Measurements from ENCODE around the gene CCNO.

The CCNO gene

DNA sequence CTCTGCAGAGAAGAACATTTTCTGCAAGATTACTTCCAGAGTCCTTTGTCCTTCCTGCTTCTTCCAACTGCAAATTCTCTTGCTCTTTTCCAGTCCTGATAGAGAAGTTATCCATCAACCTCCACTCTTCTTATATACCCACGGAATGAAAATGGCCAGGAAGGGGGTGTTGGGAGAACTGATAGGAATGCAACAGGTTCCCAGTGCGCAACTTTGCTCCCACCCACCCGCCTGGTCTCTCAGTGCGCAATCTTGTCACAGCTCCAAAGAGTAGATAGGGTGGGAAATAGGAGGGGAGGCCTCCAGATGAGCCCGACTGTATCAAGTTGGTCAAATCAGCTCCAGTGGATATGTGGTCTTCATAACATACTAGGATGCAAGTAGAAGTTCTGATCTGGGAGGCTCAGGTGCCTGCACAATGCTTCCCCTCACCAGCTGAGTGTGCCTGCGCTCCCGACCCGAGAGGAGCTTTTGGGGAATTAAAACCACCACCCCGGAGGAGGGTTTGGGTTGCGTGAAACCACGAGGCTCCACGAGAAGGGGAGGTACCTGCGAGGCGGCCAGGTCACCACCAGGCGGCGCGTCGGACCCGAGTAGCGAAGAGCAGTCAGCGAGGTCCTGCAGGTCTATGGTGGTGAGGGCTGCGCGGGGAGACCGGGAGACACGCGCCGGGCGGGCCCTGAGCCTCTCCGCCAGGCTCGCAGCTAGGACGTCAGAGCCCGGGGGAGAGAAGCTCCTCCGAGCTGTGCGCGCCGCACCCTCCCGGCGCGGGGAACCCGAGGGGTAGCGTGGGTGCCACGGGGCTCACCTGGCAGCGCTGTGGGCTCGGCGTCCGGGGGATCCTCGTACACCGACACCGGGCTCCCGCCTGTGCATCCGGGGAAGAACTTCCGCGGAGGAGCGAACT, 7.1 kb downstream of the CCNO start:
- Histone ChIP-seq H3K27me3 (ENCODE audit: low read length) (no peaks in the 10 kb centered on the region), H3K9ac (ENCODE audit: low read length) (peak overlapping the region; percentile 67), H3K4me3 (ENCODE audit: insufficient read depth, low read length, poor library complexity, severe bottlenecking) (peak overlapping the region; percentile 61)

GRCh38 chr5:55225346-55225745, 8.1 kb downstream of the CCNO start:
- no peaks in the 10 kb centered on the region for H3K36me3 ChIP-seq (ENCODE audit: low read length)
- H3K4me3 ChIP-seq (ENCODE audit: insufficient read depth, low read length, poor library complexity, severe bottlenecking) = no peak overlapping the region
- no peak overlapping the region for H3K27ac ChIP-seq (ENCODE audit: low read depth, low read length)
- no peaks in the 10 kb centered on the region for H4K20me1 ChIP-seq (ENCODE audit: low read depth, low read length)
- TF ChIP-seq, protein P1, sequence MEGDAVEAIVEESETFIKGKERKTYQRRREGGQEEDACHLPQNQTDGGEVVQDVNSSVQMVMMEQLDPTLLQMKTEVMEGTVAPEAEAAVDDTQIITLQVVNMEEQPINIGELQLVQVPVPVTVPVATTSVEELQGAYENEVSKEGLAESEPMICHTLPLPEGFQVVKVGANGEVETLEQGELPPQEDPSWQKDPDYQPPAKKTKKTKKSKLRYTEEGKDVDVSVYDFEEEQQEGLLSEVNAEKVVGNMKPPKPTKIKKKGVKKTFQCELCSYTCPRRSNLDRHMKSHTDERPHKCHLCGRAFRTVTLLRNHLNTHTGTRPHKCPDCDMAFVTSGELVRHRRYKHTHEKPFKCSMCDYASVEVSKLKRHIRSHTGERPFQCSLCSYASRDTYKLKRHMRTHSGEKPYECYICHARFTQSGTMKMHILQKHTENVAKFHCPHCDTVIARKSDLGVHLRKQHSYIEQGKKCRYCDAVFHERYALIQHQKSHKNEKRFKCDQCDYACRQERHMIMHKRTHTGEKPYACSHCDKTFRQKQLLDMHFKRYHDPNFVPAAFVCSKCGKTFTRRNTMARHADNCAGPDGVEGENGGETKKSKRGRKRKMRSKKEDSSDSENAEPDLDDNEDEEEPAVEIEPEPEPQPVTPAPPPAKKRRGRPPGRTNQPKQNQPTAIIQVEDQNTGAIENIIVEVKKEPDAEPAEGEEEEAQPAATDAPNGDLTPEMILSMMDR (IDR thresholded peaks at IDR 0.05; ENCODE audit: insufficient read depth, low read length, poor library complexity, severe bottlenecking) = no peak
- TF ChIP-seq EZH2phosphoT487 (conservative IDR thresholded peaks at IDR 0.05; ENCODE audit: low read length) = no peak
- H2AFZ ChIP-seq (ENCODE audit: low read depth, low read length, severe bottlenecking) = no peak overlapping the region
- no peaks in the 10 kb centered on the region for H3K9me2 ChIP-seq (replicated peaks; ENCODE audit: insufficient read depth, low read length)
- H3K9ac ChIP-seq (ENCODE audit: low read length) = no peak overlapping the region
- no peaks in the 10 kb centered on the region for H3K79me2 ChIP-seq (ENCODE audit: insufficient read depth, low read length)
- no peaks in the 10 kb centered on the region for H3K27me3 ChIP-seq (ENCODE audit: low read length)
- no peaks in the 10 kb centered on the region for H3F3A ChIP-seq (ENCODE audit: insufficient read depth)
- no peak overlapping the region for H3K4me2 ChIP-seq (ENCODE audit: low read depth, low read length, poor library complexity, severe bottlenecking)
- no peaks in the 10 kb centered on the region for H3K9me3 ChIP-seq (ENCODE audit: insufficient read depth, low read length)

More for the DNA sequence above, 7.1 kb downstream of the CCNO start:
- Histone ChIP-seq H3K36me3 (ENCODE audit: low read length) (no peaks in the 10 kb centered on the region), H4K20me1 (ENCODE audit: low read depth, low read length) (no peaks in the 10 kb centered on the region), H3K27ac (ENCODE audit: low read depth, low read length) (peak overlapping the region; percentile 29; the same call in 1 of the 2 replicates), H2AFZ (ENCODE audit: low read depth, low read length, severe bottlenecking) (peak overlapping the region; percentile 95), H3K9me3 (ENCODE audit: insufficient read depth, low read length) (no peaks in the 10 kb centered on the region), H3K4me2 (ENCODE audit: low read depth, low read length, poor library complexity, severe bottlenecking) (peak overlapping the region; percentile 71), H3K79me2 (ENCODE audit: insufficient read depth, low read length) (no peaks in the 10 kb centered on the region), H3F3A (ENCODE audit: insufficient read depth) (no peaks in the 10 kb centered on the region), H3K9me2 (replicated peaks; ENCODE audit: insufficient read depth, low read length) (no peaks in the 10 kb centered on the region)
- TF ChIP-seq EZH2phosphoT487 (conservative IDR thresholded peaks at IDR 0.05; ENCODE audit: low read length) = no peak
- TF ChIP-seq, protein P1 (IDR thresholded peaks at IDR 0.05; ENCODE audit: insufficient read depth, low read length, poor library complexity, severe bottlenecking) = peak; percentile 84

DNA sequence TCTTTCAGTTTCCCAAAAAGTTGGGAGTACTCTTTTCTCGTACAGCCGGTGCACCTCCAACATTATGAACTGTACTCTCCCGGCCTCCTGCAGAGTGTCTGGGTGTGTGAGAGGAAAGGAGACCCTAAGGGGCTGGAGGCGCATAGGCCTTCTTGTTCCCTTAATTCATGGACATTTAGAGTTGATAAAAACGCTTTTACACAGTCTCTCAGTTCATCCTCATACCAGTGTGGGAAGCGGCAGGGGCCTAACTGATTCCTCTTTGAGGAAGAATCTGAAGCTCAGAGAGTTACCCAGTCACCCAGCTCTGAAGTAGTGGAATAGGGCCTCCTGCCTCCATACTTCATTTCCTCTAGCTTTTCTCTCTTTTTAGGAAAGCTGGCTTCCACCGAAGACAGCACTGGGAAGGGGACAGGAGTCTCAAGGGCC, 9.6 kb downstream of the CCNO start:
- Histone ChIP-seq H2AFZ (ENCODE audit: low read depth, low read length, severe bottlenecking) (no peak overlapping the region), H3K9me2 (replicated peaks; ENCODE audit: insufficient read depth, low read length) (no peaks in the 10 kb centered on the region), H3K9ac (ENCODE audit: low read length) (no peak overlapping the region), H4K20me1 (ENCODE audit: low read depth, low read length) (no peaks in the 10 kb centered on the region), H3K36me3 (ENCODE audit: low read length) (no peaks in the 10 kb centered on the region), H3K9me3 (ENCODE audit: insufficient read depth, low read length) (no peaks in the 10 kb centered on the region), H3K4me2 (ENCODE audit: low read depth, low read length, poor library complexity, severe bottlenecking) (no peak overlapping the region), H3F3A (ENCODE audit: insufficient read depth) (no peaks in the 10 kb centered on the region), H3K27me3 (ENCODE audit: low read length) (no peaks in the 10 kb centered on the region), H3K79me2 (ENCODE audit: insufficient read depth, low read length) (no peaks in the 10 kb centered on the region), H3K27ac (ENCODE audit: low read depth, low read length) (no peak overlapping the region), H3K4me3 (ENCODE audit: insufficient read depth, low read length, poor library complexity, severe bottlenecking) (no peak overlapping the region)
- TF ChIP-seq EZH2phosphoT487 (conservative IDR thresholded peaks at IDR 0.05; ENCODE audit: low read length) = no peak
- TF ChIP-seq, protein P1 (IDR thresholded peaks at IDR 0.05; ENCODE audit: insufficient read depth, low read length, poor library complexity, severe bottlenecking) = no peak

All from SU-DHL-6 (cell line).